GM18861 (cell line): Measurements from ENCODE around the gene KMT2A.
"Not testable (repeated sequence)": the region's sequence is repeated elsewhere in the genome, so short reads cannot be mapped to it uniquely, and the experiment has no call there.

Source experiments
- ATAC-seq: cut with Tn5 transposase; IDR thresholded peaks from one replicate; pipeline ENCODE4 v1.9.1; 2021; ENCODE audit not compliant: unreplicated experiment

KMT2A gene

DNA sequence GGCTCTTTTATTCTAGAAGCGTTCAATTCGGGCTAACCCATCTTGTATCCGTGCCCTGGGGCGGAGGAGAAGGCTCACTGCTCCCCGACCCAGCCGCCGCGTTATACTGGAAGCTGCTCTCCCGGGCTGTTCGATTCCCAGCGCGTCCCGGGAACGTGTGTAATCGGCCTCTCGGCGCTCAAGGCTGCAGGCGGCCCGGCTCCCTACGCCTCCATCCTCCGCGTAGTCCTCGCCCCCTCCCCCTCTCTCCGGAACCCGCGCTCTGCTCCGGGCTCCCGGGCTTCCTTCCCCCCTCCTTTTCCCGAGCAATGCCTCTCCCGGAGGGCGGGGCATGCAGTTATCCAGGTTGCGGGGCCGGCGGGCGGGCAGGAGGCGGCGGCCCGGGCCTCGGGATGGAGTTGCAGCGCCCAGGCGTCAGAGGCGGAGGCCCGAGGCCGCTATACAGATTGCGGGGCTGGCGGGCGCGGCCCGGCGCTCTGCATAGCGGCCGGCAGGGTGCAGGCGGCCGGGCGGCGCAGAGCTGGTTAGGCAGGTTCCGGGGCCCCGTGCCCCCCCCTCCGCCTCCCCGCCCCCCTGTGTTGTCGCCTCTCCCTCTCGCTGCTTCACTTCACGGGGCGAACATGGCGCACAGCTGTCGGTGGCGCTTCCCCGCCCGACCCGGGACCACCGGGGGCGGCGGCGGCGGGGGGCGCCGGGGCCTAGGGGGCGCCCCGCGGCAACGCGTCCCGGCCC is at the start of gene KMT2A:
Gene KMT2A, plus strand, starts transcription at position 600 of the 732 bp plus-strand sequence. Its CDS starts 21 bp downstream, at position 621.
- peak; percentile 48 for ATAC-seq

DNA sequence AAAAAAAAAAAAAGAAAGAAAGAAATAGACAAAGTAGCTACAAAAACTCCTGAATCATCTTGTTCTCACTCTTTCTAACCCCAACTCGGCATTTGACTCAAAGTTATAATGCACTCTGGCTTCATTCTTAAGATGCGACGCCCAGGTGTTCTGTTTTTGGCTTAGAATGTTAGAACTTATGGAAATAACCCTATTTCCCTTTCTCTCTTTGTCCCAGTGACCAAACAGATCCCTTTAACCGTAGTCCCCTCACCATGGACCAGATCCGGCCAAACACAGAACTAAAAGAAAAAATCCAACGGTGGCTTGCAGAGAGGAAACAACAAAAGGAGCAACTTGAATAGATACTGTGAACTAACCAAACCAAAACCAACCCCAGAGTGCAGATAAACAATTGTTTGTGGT is 40.2 kb upstream of the KMT2A start:
- ATAC-seq: no peak

DNA sequence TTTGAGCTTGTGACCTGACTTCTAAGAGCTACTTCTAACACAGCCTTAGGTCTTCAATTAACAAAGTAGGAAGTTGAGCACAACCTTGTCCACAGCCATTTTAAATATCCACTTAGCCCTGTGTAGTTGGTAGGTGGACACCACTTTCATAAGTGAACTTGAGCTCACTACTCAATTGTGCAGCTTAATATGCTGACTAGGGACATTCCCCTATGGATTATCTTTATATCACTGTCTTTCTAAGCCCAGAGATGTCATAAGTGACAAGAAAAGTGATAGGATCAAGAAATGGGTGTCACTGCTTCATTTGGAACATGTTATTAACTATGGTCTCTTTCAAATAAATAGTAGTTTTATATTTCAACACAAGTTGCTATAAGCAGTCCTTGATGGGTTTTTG is 38.8 kb upstream of the KMT2A start:
- no peak for ATAC-seq

DNA sequence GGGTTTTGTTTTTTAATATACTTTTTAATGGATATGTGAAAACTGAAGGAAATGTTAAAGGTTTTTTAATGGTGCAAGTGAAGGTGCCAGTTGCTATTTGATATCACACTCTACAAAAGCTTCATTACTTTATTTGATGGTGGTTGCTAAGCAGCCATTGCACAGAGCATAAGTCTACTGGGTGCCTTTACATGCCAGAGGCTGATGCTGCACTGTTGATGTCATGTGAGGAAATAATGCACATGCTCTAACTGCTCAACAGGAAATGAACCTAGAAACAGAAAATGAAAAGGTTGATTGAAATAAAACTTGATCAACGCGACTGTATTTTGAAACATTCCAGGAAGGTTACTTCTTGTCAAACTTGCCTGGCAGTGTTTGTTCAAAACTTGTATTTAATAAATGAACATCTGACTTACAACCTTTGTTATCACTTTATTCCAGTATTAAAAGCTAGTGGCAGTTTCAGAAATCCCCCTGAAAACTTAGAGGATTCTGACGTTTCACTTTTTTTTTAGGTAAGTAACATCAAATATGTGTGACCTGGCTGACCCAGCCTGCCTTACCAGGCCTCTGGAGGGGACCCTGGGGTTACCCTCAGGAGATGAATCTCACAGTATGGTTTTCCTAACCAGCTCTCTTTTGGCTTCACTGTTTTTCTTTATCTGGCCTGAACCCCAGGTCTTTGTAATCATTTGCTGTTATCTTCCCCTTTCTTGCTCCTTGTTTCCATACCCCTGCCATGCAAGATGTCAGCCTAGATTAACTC is 37.3 kb upstream of the KMT2A start:
- ATAC-seq: peak; percentile 40

DNA sequence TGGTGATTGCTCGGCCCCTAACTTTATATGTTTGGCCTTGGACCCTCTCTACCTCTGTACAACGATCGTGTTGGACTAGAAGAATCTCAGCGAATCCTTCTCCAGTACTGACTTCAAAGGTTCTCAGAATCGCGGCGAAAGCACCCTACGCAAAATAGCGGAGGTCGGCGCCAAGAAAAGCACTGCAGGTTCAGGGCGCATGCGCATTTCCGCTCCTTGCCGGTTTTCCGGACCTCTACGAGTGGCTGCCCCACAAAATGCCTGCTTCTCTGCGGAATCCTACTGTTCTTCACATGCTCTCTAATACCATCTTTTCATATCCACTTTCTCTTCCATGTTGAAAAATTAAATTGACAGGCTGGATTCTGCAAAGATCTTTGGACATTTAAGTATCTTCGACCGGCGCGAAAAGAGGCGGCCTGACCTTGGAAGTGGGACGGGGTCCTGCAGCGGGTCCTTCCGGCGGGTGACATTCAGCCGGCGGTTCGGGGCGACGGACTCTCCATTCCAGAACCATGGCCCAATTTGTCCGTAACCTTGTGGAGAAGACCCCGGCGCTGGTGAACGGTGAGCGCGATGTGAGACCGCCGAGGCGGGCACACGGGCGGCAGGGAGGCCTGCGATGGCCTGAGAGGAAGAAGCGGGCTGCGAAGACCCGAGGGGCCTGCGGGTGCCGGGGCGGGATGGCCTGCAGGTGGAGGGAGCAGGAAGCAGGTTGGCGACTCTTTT is 35.0 kb upstream of the KMT2A start, which contains the start of gene ATP5MG:
Gene ATP5MG, plus strand, starts transcription at position 456 of the 729 bp plus-strand sequence. Its CDS starts 60 bp downstream, at position 516.
- ATAC-seq: peak; percentile 44

DNA sequence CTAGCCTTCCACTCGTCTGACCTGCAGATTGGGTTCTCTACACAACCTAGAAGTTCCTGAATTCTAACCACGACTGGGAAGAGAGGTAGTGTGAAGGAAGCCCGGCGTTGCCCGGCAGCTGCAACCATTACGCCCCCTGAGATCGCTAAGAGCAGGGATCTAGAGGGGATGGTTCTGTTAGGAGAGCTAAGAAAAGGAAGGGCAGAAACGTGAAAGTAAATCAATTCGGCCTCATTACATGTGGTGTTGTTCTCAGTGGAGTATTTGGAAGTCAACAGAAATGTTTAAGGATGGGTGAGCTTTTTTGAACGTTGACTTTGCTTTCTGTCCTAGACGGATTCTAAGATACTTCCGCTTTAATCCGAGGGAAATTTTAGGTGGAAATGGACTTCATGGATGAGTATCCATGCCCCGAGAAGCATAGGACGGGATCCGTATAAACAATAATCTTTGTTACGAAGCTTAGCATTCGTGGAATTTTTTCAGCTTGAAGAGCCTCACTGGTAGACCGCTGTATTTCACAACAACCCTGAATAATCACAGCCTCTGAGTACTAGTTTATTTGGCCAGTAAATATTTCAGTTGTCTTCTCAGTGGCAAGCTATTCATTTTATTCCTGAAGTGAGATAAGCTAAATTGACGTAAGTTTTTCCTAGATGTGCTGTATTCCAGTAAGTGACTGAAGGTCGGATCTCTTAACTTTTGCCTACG is 34.3 kb upstream of the KMT2A start:
- peak; percentile 1 for ATAC-seq

DNA sequence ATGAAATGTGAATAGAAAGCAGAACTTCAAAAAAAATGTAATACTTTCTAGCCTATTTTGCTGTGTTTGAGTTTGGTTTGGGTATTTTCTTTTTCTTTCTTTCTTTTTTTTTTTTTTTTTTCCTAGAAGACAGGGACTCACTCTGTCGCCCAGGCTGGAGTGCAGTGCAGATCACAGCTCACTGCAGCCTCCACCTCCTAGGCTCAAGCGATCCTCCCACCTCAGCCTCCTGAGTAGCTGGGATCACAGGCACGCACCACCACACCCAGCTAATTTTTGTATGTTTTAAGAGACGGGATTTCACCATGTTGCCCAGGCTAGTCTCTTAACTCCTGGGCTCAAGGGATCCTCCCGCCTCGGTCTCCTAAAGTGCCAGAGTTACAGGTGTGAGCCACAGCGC is 33.7 kb upstream of the KMT2A start:
- ATAC-seq: not testable (repeated sequence)

DNA sequence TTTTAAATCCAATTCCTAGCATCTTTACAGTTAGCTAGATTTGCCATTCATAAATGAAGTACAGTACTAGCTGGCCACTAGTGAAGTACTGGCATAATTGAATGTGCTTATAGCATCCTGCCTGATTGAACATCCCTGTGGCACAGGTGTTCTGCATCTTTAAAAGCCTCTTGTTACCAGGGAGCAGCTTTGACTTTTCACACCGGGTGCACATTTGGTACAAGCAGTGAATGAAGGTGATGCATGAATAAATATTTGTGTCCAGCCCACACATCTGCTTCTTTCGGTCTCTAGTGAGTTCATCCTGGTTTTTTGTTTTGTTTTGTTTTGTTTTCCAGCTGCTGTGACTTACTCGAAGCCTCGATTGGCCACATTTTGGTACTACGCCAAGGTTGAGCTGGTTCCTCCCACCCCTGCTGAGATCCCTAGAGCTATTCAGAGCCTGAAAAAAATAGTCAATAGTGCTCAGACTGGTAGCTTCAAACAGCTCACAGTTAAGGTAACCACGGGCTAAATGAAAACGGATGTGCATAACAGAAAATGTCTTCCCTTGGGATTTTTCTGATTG is 29.6 kb upstream of the KMT2A start:
- no peak for ATAC-seq

DNA sequence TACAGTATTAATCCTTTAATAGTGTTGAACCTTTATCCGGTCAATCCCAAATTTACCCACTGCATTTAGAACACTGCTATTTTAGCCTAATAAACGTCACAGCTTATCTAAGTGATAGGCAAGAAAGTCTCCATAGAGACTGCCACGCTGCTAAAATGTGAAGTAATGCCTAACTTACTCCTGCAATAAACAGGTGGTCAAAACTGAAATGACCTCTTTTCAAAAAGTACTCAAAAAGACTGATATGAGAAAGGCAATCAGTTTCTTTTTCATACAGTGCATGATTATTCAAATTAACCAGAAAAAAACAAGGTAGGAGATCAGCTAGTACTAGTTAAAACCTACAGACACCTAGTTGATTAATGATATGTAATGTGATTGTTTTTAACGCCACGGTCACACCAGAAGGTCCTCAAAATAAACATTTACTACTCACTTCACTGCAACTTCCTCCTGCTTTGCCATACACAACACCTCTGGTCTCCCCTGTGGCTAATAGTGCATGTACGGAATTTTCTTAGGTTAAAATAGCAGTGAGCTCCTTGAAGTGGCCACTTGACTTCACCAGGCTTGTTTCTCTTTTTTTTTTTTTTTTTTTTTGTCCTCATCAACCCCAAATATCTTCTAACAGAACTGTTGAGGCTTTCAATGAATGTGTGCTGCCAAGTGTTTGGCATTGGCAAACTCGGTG is 26.1 kb upstream of the KMT2A start:
- ATAC-seq: peak; percentile 75

DNA sequence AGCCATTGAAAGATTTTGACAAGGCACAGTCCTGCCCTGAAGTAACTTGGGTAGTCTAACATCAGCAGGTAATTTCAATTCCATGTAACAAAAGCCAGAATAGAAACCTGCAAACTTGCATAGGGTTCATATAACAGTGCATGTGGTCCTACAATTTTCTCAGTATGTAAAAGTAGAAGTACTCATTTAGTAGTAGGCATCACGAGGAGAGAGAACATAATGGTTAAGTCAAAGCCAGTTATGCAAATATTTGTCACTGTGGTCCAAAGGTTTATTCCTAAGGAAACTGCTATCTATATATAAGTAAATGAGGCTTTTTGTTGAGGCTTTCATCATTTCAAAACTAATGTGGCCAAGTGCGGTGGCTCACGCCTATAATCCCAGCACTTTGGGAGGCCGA is 24.8 kb upstream of the KMT2A start:
- no peak for ATAC-seq

DNA sequence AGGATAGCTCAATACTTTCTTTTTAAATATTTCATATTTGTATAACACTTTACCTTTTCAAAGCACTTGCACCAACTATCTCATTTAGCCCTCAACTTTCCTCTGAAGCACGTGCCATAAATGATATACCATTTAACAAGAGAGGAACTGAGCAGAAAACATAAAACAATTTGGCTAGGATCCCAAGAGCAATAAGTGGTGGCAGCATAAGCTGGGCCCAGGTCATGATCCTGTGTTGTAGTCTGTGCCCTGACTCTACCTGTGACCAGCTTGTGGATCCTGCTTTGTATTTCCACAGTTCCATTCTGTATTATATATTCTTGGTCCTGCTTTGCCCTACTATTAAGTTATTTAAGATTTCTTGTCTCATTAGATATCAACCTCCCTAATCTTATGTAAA is 23.4 kb upstream of the KMT2A start:
- no peak for ATAC-seq

DNA sequence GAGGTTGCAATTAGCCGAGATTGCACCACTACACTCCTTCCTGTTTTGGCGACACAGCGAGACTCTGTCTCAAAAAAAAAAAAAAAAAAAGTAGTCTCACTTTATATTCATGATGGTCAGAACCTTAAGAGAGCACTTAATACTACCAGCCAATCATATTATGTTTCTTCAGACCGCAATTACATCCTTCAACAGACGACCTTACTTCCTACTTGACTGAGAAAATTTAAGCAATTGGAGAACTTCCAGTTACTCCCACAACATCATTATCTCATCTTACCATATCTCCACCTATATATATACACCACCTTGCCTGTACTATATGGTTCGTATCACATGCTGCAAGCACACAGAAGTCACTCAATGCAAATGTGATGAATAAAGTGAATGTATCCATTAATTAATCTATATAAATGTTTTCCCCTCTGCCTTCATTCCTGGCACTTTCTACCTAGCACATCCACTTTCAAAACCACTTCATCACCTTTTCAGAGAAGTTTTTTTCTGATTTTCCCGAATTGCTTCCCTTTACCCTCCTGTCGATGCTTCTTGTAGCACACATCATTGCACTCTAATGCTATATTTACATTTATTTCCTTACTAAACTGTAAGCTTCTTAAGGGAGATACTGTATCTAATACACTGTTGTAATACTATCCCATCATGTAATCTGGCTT is 21.1 kb upstream of the KMT2A start:
- no peak for ATAC-seq

DNA sequence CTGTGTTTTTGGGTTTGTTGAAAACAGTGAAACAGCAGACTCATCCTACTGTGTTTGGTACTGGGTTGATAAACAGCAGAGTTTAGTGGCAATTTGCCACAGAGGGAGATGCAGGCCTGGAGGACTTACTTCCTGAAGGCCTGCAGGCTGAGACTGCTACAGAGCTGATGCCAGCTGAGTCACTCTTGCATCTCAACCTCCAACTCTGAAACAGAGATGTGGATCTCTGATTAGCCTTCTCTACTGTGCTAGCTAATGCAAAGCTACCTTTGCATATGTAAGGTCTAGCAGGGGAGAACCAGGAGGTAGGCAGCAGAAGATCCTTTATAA is 20.6 kb upstream of the KMT2A start:
- ATAC-seq: no peak

DNA sequence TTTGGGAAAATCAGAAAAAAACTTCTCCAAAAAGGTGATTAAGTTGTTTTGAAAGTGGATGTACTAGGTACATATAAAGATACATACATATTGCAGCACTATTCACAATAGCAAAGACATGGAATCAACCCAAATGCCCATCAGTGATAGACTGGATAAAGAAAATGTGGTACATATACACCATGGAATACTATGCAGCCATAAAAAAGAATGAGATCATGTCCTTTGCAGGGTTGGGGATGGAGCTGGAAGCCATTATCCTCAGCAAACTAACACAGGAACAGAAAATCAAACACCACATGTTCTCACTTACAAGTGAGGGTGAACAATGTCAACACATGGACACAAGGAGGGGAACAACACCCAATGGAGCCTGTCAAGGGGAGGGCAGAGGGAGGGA is 19.4 kb upstream of the KMT2A start:
- not testable (repeated sequence) for ATAC-seq

DNA sequence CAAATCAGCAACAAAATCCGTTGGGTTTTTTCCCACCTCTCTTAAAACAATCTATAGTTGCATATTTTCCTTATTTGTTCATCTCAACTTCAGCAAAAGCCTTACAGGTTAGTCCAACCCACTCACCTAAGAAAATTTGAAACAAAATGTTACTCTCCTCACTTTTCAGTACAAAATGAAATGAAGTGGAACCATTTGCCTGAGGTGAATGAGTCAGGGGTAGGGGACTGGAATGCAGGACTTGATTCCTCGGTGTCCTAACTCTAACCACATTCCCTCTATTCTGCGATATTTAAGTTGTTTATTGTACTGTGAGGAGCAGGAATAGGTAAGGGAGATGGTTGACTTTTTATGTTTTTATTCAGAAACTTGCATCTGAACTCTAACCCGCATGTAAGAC is 18.5 kb upstream of the KMT2A start:
- no peak for ATAC-seq

DNA sequence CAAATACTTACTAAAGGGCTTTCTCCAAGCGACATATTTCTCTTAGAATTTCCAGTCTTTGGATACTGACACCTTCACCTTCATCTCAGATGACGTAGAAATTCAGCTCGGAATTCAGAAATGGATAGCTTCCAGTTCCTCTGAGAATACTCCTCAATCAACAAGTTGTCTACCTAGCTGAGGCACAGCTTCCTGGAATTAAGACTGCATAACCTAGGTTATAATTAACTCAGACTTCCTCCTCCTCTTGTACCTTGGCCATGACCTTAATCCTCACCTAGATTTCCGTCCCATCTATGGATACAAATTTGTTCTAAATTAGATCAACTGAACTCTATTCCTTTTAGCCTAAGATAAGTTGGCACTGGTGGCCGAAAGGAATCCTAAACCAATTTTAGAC is 17.5 kb upstream of the KMT2A start:
- ATAC-seq: no peak

DNA sequence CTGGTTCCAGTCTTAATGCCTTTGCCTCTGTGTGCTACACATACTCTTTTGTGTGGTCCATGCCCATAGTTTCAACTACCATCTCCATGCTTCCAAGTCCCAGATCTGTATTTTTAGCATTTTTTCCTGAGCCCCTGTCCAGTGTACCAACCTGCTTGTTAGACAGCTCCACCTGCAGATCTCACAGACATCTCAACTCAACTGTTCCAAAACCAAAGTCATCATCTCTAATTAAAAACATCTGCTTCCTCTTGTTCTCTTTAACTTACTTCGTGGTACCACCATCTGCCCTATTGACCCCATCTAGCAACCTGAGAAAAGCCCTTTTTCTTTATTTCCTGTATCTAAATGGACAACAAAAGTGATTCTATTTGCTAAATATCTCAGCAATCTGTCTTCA is 8.6 kb upstream of the KMT2A start:
- no peak for ATAC-seq

DNA sequence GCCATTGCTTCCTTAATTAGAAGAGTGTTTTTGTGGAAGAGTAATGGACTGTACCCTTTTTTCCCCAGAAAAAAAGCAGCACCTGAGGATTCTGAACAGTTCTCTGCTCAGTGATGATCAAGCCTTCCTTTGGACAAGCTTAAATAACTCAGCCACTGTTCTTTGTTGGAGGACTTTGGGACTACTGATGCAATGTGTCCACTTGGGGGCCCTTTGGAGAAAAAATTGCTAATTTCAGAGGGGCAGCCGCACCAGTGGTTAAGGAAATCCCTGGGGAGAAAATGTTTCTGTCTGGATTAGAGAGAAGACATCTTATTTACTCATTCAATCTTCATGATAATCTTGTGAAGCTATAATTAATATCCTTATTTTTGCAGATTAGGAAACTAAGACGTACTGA is 5.3 kb upstream of the KMT2A start:
- ATAC-seq: no peak

DNA sequence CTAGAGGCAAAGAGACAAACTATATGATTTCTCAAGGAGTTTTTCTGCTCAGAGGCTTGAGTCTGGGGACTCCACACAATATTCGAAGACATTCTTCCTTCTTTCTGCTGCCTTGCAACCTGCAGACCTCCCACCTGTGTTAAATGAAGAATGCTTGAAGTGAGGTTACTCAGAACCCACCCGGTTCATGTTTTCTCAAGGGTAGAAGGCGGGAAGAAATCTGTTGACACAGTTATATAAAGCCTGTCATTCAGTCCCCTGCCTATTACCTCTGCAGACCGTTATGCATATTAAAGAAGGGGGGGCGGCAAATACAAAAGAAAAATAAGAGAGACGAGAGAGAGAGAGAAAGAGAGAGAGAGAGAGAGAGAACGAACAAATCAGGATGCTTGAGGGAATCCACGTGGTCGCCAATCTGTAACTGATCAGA is 2.2 kb upstream of the KMT2A start:
- ATAC-seq: no peak
